Hepatocyte (in vitro differentiated cells): ENCODE data around the gene TRHDE.

Source experiments
- CTCF ChIP-seq: fragments of 200-600 bp; sonication (generic); IDR thresholded peaks from 2 replicates; pipeline ENCODE4 v1.5.1; 2016; ENCODE audit warnings: antibody characterized with exemption, mild to moderate bottlenecking; ENCODE audit not compliant: poor library complexity
- EZH2 ChIP-seq: fragments of 200-600 bp; sonication (generic); IDR thresholded peaks from 2 replicates; pipeline ENCODE4 v1.6.1; 2016; ENCODE audit warnings: antibody characterized with exemption, mild to moderate bottlenecking, borderline replicate concordance

DNA sequence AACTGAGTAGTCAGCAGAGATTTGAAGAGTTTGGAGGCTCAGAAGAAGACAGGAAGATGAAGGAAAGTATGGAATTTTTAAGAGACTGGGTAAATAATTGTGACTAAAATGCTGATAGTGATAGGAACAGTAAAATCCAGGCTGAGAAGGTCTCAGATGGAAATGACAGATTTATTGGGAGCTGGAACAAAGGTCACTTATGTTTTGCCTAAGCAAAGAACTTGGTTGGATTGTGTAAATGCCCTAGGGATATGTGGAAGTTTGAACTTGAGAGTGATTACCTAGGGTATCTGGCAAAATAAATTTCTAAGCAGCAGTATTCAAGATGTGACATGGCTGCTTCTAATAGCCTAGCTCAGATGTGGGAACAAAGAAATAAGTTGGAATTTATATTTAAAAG is 180.9 kb downstream of the TRHDE start:
- TF ChIP-seq CTCF (no peak), EZH2 (no peak)
